Panc1 (cell line): ENCODE results near the gene TMEM132C. TPM values are rescaled to one million over a fixed set of nuclear protein-coding genes. Genes with fewer than 3 reads are reported as not detected.

Source experiments
- ATAC-seq: fragments of 200-7000 bp; cut with Tn5 transposase; 2 replicates; pipeline ENCODE4 v1.9.1; 2020; ENCODE audit warnings: mild to moderate bottlenecking, moderate library complexity
- BruUV-seq: library from RNA; stranded (reverse); fragments of 400-500 nt; replicated peaks from 2 replicates; lab custom pipeline; 2021; lab: Mats Ljungman, UMichigan
- CTCF ChIA-PET: fragments of 300-600 bp; sonication (Branson Sonifier 250); formaldehyde crosslinking; loops from one replicate; lab custom pipeline; 2022; ENCODE audit warnings: antibody characterized with exemption; lab: Charles Lee
- POLR2A ChIA-PET: fragments of 300-600 bp; sonication (Branson Sonifier 250); formaldehyde crosslinking; loops from one replicate; lab custom pipeline; 2022; ENCODE audit warnings: antibody characterized with exemption; lab: Charles Lee
- DNase-seq: peaks from one replicate; pipeline ENCODE4 v3.0.0-alpha.2; 2010; ENCODE audit warnings: low read depth, low spot score
- H3K27ac ChIP-seq: 2 replicates; pipeline ENCODE4 v1.5.1; 2011; ENCODE audit warnings: mild to moderate bottlenecking, low read length, inconsistent platforms
- H3K27me3 ChIP-seq: fragments of 200-500 bp; sonication (Bioruptor generic); 2 replicates; pipeline ENCODE4 v1.6.0; 2014; ENCODE audit warnings: low read length, inconsistent platforms; ENCODE audit not compliant: control insufficient read depth, insufficient read depth
- H3K36me3 ChIP-seq: fragments of 200-500 bp; sonication (Bioruptor generic); 2 replicates; pipeline ENCODE4 v1.5.1; 2014; ENCODE audit warnings: inconsistent platforms, mild to moderate bottlenecking, low read length, moderate library complexity; ENCODE audit not compliant: control insufficient read depth, insufficient read depth
- H3K4me1 ChIP-seq: 2 replicates; pipeline ENCODE4 v1.5.1; 2011; ENCODE audit warnings: inconsistent platforms, mild to moderate bottlenecking, low read length, moderate library complexity; ENCODE audit not compliant: control insufficient read depth, insufficient read depth
- H3K4me3 ChIP-seq, 2 experiments: 2 replicates each; pipeline ENCODE4 v1.5.1; 2011 to 2012; ENCODE audit warnings: low read depth in 2 of 2, low read length in 2 of 2, mild to moderate bottlenecking in 2 of 2, inconsistent platforms in 1 of 2, moderate library complexity in 1 of 2
- H3K9me3 ChIP-seq: fragments of 200-500 bp; sonication (Bioruptor generic); 2 replicates; pipeline ENCODE4 v1.5.1; 2014; ENCODE audit warnings: low read depth, mild to moderate bottlenecking, inconsistent platforms, low read length, moderate library complexity; ENCODE audit not compliant: control insufficient read depth, insufficient read depth
- POLR2AphosphoS5 ChIP-seq: IDR thresholded peaks from 2 replicates; pipeline ENCODE4 v1.6.1; 2012; ENCODE audit warnings: mild to moderate bottlenecking, low read depth, low read length, moderate library complexity
- SIN3A ChIP-seq: IDR thresholded peaks from 2 replicates; pipeline ENCODE4 v1.6.1; 2012; ENCODE audit warnings: low read depth, mild to moderate bottlenecking, low read length, moderate library complexity, borderline replicate concordance; ENCODE audit not compliant: insufficient read depth
- TCF7L2 ChIP-seq: IDR thresholded peaks from 2 replicates; pipeline ENCODE4 v1.6.1; 2011; ENCODE audit warnings: mild to moderate bottlenecking, low read depth, low read length, inconsistent platforms
- in situ Hi-C: cut with HindIII; loops from 2 replicates; pipeline ENCODE4 v1.10.0; 2016; ENCODE audit warnings: low sequenced_read_pairs, low pct_unique_long_range_greater_than_20kb
- intact Hi-C: fragments of 100-400 bp; cut with micrococcal nuclease; formaldehyde crosslinking; loops from one replicate; pipeline ENCODE4 v1.10.0; 2022; ENCODE audit not compliant: unreplicated experiment
- total RNA-seq: library from RNA; stranded (reverse); gene quantifications from one replicate; pipeline ENCODE4 v1.2.1, GENCODE V29; 2021; ENCODE audit not compliant: unreplicated experiment
- TF ChIP-seq, protein P1 (sequence below): fragments of 450-650 bp; IDR thresholded peaks from 2 replicates; pipeline ENCODE4 v1.5.1; 2017; ENCODE audit warnings: mild to moderate bottlenecking
- TF ChIP-seq, protein P2 (sequence below), 2 experiments: IDR thresholded peaks; 2 replicates each; pipeline ENCODE4 v1.6.1; 2011 to 2012; ENCODE audit warnings: low read depth in 2 of 2, control low read depth in 1 of 2, low read length in 1 of 2, mild to moderate bottlenecking in 1 of 2, moderate library complexity in 1 of 2; ENCODE audit not compliant: insufficient read depth in 1 of 2

Gene TMEM132C
- total RNA-seq, 1 experiment from 2014 or later: not detected

DNA sequence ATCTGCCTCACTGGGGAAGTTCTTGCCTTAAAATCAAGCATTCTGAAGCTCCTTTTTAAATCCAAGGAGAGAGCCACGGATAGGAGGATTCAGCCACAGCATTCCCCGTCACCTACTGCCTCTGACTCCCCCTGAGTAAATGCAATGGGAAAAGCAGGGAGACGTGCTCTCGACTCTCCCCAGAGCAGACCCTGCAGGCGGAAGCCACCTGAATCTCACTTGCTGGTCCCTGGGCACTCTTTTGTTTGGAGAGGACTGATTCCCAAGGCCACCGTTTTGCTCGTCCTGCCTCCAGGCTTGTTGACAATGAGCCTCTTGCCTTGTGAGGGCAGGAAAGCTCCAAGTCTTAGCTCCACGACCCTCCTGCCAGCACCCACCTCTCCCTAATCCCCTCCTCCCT lies 352.3 kb downstream of the TMEM132C start:
- BruUV-seq: no TSS peak
- no peak for TF ChIP-seq POLR2AphosphoS5
- TF ChIP-seq, protein P1, sequence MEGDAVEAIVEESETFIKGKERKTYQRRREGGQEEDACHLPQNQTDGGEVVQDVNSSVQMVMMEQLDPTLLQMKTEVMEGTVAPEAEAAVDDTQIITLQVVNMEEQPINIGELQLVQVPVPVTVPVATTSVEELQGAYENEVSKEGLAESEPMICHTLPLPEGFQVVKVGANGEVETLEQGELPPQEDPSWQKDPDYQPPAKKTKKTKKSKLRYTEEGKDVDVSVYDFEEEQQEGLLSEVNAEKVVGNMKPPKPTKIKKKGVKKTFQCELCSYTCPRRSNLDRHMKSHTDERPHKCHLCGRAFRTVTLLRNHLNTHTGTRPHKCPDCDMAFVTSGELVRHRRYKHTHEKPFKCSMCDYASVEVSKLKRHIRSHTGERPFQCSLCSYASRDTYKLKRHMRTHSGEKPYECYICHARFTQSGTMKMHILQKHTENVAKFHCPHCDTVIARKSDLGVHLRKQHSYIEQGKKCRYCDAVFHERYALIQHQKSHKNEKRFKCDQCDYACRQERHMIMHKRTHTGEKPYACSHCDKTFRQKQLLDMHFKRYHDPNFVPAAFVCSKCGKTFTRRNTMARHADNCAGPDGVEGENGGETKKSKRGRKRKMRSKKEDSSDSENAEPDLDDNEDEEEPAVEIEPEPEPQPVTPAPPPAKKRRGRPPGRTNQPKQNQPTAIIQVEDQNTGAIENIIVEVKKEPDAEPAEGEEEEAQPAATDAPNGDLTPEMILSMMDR: no peak
- no peak for TF ChIP-seq TCF7L2
- no peak for TF ChIP-seq SIN3A
- TF ChIP-seq, protein P2, sequence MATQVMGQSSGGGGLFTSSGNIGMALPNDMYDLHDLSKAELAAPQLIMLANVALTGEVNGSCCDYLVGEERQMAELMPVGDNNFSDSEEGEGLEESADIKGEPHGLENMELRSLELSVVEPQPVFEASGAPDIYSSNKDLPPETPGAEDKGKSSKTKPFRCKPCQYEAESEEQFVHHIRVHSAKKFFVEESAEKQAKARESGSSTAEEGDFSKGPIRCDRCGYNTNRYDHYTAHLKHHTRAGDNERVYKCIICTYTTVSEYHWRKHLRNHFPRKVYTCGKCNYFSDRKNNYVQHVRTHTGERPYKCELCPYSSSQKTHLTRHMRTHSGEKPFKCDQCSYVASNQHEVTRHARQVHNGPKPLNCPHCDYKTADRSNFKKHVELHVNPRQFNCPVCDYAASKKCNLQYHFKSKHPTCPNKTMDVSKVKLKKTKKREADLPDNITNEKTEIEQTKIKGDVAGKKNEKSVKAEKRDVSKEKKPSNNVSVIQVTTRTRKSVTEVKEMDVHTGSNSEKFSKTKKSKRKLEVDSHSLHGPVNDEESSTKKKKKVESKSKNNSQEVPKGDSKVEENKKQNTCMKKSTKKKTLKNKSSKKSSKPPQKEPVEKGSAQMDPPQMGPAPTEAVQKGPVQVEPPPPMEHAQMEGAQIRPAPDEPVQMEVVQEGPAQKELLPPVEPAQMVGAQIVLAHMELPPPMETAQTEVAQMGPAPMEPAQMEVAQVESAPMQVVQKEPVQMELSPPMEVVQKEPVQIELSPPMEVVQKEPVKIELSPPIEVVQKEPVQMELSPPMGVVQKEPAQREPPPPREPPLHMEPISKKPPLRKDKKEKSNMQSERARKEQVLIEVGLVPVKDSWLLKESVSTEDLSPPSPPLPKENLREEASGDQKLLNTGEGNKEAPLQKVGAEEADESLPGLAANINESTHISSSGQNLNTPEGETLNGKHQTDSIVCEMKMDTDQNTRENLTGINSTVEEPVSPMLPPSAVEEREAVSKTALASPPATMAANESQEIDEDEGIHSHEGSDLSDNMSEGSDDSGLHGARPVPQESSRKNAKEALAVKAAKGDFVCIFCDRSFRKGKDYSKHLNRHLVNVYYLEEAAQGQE (IDR thresholded peaks at IDR 0.05; ENCODE audit: insufficient read depth in 1 of 2, low read depth in 2 of 2, low read length in 1 of 2): no peak
- CTCF ChIA-PET: no interaction called here

DNA sequence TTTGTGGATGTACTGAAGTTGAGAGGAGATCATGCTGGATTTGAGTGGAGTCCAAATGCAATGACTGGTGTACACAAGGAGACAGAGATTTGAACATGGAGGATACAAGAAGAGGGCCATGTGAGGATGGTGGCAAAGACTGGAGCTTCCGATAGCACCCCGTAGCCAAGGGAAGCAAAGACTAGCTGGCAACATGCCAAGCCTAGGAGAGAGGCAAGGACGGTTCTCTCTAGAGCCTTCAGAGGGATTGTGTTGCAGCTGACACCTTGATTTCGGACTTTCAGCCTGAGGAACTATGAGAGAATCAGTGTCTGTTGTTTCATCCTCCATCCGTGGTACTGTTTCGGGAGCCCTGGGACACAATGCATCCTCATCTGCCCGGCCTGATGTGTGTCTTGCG lies 354.3 kb downstream of the TMEM132C start:
- H3K36me3 ChIP-seq: no peaks in the 10 kb centered on the region
- TF ChIP-seq SIN3A: no peak
- TF ChIP-seq, protein P2 (IDR thresholded peaks at IDR 0.05; ENCODE audit: insufficient read depth in 1 of 2, low read depth in 2 of 2, low read length in 1 of 2): no peak
- TF ChIP-seq TCF7L2: no peak
- TF ChIP-seq POLR2AphosphoS5: no peak
- TF ChIP-seq, protein P1: no peak
- H3K4me3 ChIP-seq: no peak overlapping the region
- no TSS peak for BruUV-seq
- DNase-seq: no peak
- H3K27ac ChIP-seq: no peak overlapping the region
- intact Hi-C loops (no loop called here), in situ Hi-C loops (no loop called here)
- no peaks in the 10 kb centered on the region for H3K27me3 ChIP-seq
- POLR2A ChIA-PET: no interaction called here
- H3K4me1 ChIP-seq: no peaks in the 10 kb centered on the region
- no peaks in the 10 kb centered on the region for H3K9me3 ChIP-seq
- no peak for ATAC-seq
- CTCF ChIA-PET: no interaction called here

More for the DNA sequence above, 352.3 kb downstream of the TMEM132C start:
- POLR2A ChIA-PET: no interaction called here
- no peak overlapping the region for H3K4me3 ChIP-seq
- in situ Hi-C loops (no loop called here), intact Hi-C loops (no loop called here)
- H3K27ac ChIP-seq: no peak overlapping the region
- no peaks in the 10 kb centered on the region for H3K27me3 ChIP-seq
- DNase-seq (no peak), ATAC-seq (no peak)
- H3K36me3 ChIP-seq: no peaks in the 10 kb centered on the region
- H3K4me1 ChIP-seq: no peaks in the 10 kb centered on the region
- H3K9me3 ChIP-seq: no peaks in the 10 kb centered on the region
